H9 (cell line): ENCODE measurements around the gene SREK1IP1. TPM values are rescaled to one million over a fixed set of nuclear protein-coding genes. Genes with fewer than 3 reads are reported as not detected.
A peak's percentile ranks its signal among the peaks of the same experiment; 100 is the strongest.

Experiments used
- DNase-seq: peaks from one replicate; pipeline ENCODE4 v3.0.0-alpha.2; 2017
- H2AFZ ChIP-seq: one replicate; pipeline ENCODE4 v1.6.1; 2013; ENCODE audit warnings: mild to moderate bottlenecking, low read length, control low read depth, moderate library complexity
- H2AK5ac ChIP-seq: 2 replicates; pipeline ENCODE4 v1.6.1; 2013; ENCODE audit warnings: low read length, control low read depth, mixed read lengths; ENCODE audit not compliant: insufficient read length
- H2BK120ac ChIP-seq: one replicate; pipeline ENCODE4 v1.6.1; 2013; ENCODE audit warnings: low read depth, mild to moderate bottlenecking, low read length, control low read depth, inconsistent platforms; ENCODE audit not compliant: poor library complexity, severe bottlenecking
- H2BK12ac ChIP-seq: 2 replicates; pipeline ENCODE4 v1.6.1; 2013; ENCODE audit warnings: low read length, control low read depth, mixed read lengths, low read depth; ENCODE audit not compliant: insufficient read length
- H2BK15ac ChIP-seq: 2 replicates; pipeline ENCODE4 v1.6.1; 2013; ENCODE audit warnings: low read depth, low read length, control low read depth
- H2BK20ac ChIP-seq: one replicate; pipeline ENCODE4 v1.6.1; 2013; ENCODE audit warnings: low read depth, mild to moderate bottlenecking, low read length, control low read depth, inconsistent platforms; ENCODE audit not compliant: poor library complexity, severe bottlenecking
- H2BK5ac ChIP-seq: 2 replicates; pipeline ENCODE4 v1.6.1; 2013; ENCODE audit warnings: low read length, control low read depth, mixed read lengths; ENCODE audit not compliant: insufficient read length
- H3K14ac ChIP-seq: 2 replicates; pipeline ENCODE4 v1.6.1; 2013; ENCODE audit warnings: low read length, control low read depth; ENCODE audit not compliant: insufficient read depth
- H3K18ac ChIP-seq: 2 replicates; pipeline ENCODE4 v1.6.1; 2013; ENCODE audit warnings: low read depth, mild to moderate bottlenecking, mixed read lengths, low read length, control low read depth; ENCODE audit not compliant: insufficient read length
- H3K23ac ChIP-seq: 2 replicates; pipeline ENCODE4 v1.6.1; 2013; ENCODE audit warnings: low read length, control low read depth, mixed read lengths, low read depth; ENCODE audit not compliant: insufficient read length
- H3K23me2 ChIP-seq: 2 replicates; pipeline ENCODE4 v1.6.1; 2013; ENCODE audit warnings: low read depth, mild to moderate bottlenecking, mixed read lengths, low read length, control low read depth; ENCODE audit not compliant: insufficient read length, poor library complexity, severe bottlenecking
- H3K27ac ChIP-seq: 2 replicates; pipeline ENCODE4 v1.5.1; 2013; ENCODE audit warnings: low read length, control low read depth, mixed read lengths, low read depth; ENCODE audit not compliant: insufficient read length
- H3K27me3 ChIP-seq: 2 replicates; pipeline ENCODE4 v1.6.1; 2013; ENCODE audit warnings: low read length, control low read depth, inconsistent platforms; ENCODE audit not compliant: insufficient read depth
- H3K4ac ChIP-seq: 2 replicates; pipeline ENCODE4 v1.6.1; 2013; ENCODE audit warnings: low read depth, mild to moderate bottlenecking, control low read depth, inconsistent platforms, low read length, moderate library complexity
- H3K4me1 ChIP-seq: 2 replicates; pipeline ENCODE4 v1.6.1; 2013; ENCODE audit warnings: low read length, control low read depth, inconsistent platforms; ENCODE audit not compliant: insufficient read depth
- H3K4me2 ChIP-seq: 2 replicates; pipeline ENCODE4 v1.6.1; 2013; ENCODE audit warnings: low read length, control low read depth, mixed read lengths; ENCODE audit not compliant: insufficient read length, insufficient read depth
- H3K56ac ChIP-seq: 2 replicates; pipeline ENCODE4 v1.6.1; 2013; ENCODE audit warnings: low read depth, mild to moderate bottlenecking, mixed read lengths, low read length, control low read depth; ENCODE audit not compliant: insufficient read length
- H3K79me1 ChIP-seq: 2 replicates; pipeline ENCODE4 v1.6.1; 2013; ENCODE audit warnings: low read depth, mild to moderate bottlenecking, moderate library complexity, low read length, control low read depth, inconsistent platforms; ENCODE audit not compliant: insufficient read depth, poor library complexity, severe bottlenecking
- H3K79me2 ChIP-seq: 2 replicates; pipeline ENCODE4 v1.6.1; 2013; ENCODE audit warnings: low read length, control low read depth, inconsistent platforms; ENCODE audit not compliant: insufficient read depth
- H3K9ac ChIP-seq: 2 replicates; pipeline ENCODE4 v1.6.1; 2013; ENCODE audit warnings: low read length, control low read depth, mixed read lengths; ENCODE audit not compliant: insufficient read length; ENCODE audit errors: extremely low read depth
- H3K9me3 ChIP-seq: one replicate; pipeline ENCODE4 v1.6.1; 2013; ENCODE audit warnings: low read depth, low read length, inconsistent platforms; ENCODE audit not compliant: control insufficient read depth
- H3T11ph ChIP-seq: one replicate; pipeline ENCODE4 v1.6.1; 2013; ENCODE audit warnings: mild to moderate bottlenecking, low read length, control low read depth, inconsistent platforms
- H4K20me1 ChIP-seq: one replicate; pipeline ENCODE4 v1.6.1; 2013; ENCODE audit not compliant: control insufficient read depth, insufficient read length, insufficient read depth
- H4K5ac ChIP-seq: 2 replicates; pipeline ENCODE4 v1.6.1; 2013; ENCODE audit warnings: low read depth, mild to moderate bottlenecking, mixed read lengths, low read length, control low read depth; ENCODE audit not compliant: insufficient read length
- H4K8ac ChIP-seq: replicated peaks from 2 replicates; pipeline ENCODE4 v1.6.1; 2013; ENCODE audit warnings: low read length, control low read depth, mixed read lengths, low read depth; ENCODE audit not compliant: insufficient read length
- H4K91ac ChIP-seq: 2 replicates; pipeline ENCODE4 v1.6.1; 2013; ENCODE audit warnings: low read depth, mild to moderate bottlenecking, moderate library complexity, mixed read lengths, low read length, control low read depth; ENCODE audit not compliant: insufficient read length
- H3K27ac Mint-ChIP-seq, 3 experiments: 2 replicates in 2 of 3; 3 replicates in 1 of 3; pipeline ENCODE4 v1.8.0; 2020 to 2021; ENCODE audit warnings: mixed read lengths in 3 of 3, mild to moderate bottlenecking in 1 of 3, moderate library complexity in 1 of 3
- H3K27me3 Mint-ChIP-seq: 2 replicates; pipeline ENCODE4 v1.8.0; 2021; ENCODE audit warnings: low read depth, mild to moderate bottlenecking, moderate library complexity, mixed read lengths
- H3K36me3 Mint-ChIP-seq, 3 experiments: 2 replicates in 2 of 3; 3 replicates in 1 of 3; pipeline ENCODE4 v1.8.0; 2020 to 2021; ENCODE audit warnings: low read depth in 3 of 3, mixed read lengths in 3 of 3; ENCODE audit not compliant: insufficient read depth in 1 of 3
- H3K4me1 Mint-ChIP-seq, 2 experiments: 2 replicates each; pipeline ENCODE4 v1.8.0; 2020; ENCODE audit warnings: mixed read lengths in 2 of 2
- H3K4me3 Mint-ChIP-seq, 2 experiments: 2 replicates in 1 of 2; 3 replicates in 1 of 2; pipeline ENCODE4 v1.8.0; 2020 to 2021; ENCODE audit warnings: mild to moderate bottlenecking in 2 of 2, mixed read lengths in 2 of 2, moderate library complexity in 1 of 2
- H3K9me3 Mint-ChIP-seq, 2 experiments: 2 replicates in 1 of 2; 3 replicates in 1 of 2; pipeline ENCODE4 v1.8.0; 2020; ENCODE audit warnings: mild to moderate bottlenecking in 2 of 2, mixed read lengths in 2 of 2, moderate library complexity in 1 of 2
- WGBS: extraction: QIAGEN DNeasy Blood & Tissue Kit; methylation state at CpG from one replicate; pipeline ENCODE4 v1.1.7; 2013; ENCODE audit warnings: missing lambda C conversion rate, low lambda C conversion rate, mixed read lengths; ENCODE audit not compliant: insufficient read length; ENCODE audit errors: extremely low coverage; 5-methylcytosine and 5-hydroxymethylcytosine counted together
- total RNA-seq: library from RNA; stranded (reverse); gene quantifications from 2 replicates; pipeline ENCODE4 v1.2.1, GENCODE V29; 2021
- TF ChIP-seq, protein P1 (sequence below): fragments of 200-600 bp; sonication (generic); conservative IDR thresholded peaks from 3 replicates; pipeline ENCODE4 v1.8.0; 2021; ENCODE audit warnings: antibody characterized with exemption, mild to moderate bottlenecking

The SREK1IP1 gene
- total RNA-seq, 1 experiment from 2014 or later, result 28.6 TPM

DNA sequence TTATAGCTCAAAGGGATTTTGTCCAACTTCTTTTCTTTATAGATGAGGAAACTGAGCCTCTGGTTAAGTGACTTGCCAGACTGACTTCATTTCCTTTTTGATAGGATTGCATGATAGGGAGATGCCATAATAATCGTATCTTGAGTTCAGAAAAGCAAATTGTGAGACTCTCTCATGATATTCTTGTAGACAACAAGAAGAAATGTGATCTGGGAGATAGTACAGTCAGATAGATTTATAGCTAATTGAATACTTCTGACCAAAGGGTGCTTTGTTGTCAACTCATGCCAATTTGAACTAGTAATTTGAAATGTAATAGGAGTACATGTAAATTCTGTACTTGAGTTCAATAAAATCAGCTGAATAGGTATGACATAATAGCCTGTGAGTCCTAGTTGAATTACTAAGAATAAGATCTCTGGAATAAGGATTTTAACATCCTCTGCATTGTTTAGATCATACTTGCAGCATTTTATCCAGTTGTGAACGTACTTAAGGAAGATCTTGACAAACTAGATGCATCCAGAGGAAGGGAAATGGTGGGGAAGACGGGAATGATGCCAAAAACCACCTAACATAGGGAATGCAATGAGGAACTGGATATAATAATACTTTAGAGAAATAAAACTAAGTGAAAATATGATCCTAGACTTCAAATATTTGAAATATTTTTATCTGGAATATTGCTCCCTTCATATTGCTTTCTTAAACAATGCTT lies 25.7 kb upstream of the SREK1IP1 start:
- Histone ChIP-seq H3K4me1 (no peaks in the 10 kb centered on the region), H4K8ac (no peak overlapping the region), H4K20me1 (no peaks in the 10 kb centered on the region), H3K4me2 (no peak overlapping the region), H3K23ac (no peak overlapping the region), H2BK5ac (no peak overlapping the region), H2BK12ac (no peak overlapping the region), H3K79me2 (no peaks in the 10 kb centered on the region), H2AFZ (no peak overlapping the region), H3K27me3 (no peaks in the 10 kb centered on the region), H4K5ac (no peak overlapping the region), H3K18ac (no peak overlapping the region), H2BK15ac (no peak overlapping the region), H2BK120ac (no peak overlapping the region), H3K14ac (no peak overlapping the region), H3K56ac (no peak overlapping the region), H4K91ac (no peak overlapping the region), H3K27ac (no peak overlapping the region), H2BK20ac (no peak overlapping the region), H2AK5ac (no peak overlapping the region), H3K4ac (no peak overlapping the region), H3K23me2 (no peaks in the 10 kb centered on the region), H3K9ac (no peak overlapping the region), H3K79me1 (no peaks in the 10 kb centered on the region), H3T11ph (no peak overlapping the region), H3K9me3 (no peaks in the 10 kb centered on the region)
- Mint-ChIP-seq H3K9me3 (peaks cover 0 to 3% of the 10 kb centered on the region in 2 experiments; a peak in 2 of 5 replicates), H3K27me3 (no peaks in the 10 kb centered on the region), H3K4me1 (peaks cover 3 to 6% of the 10 kb centered on the region in 2 experiments; a peak in 1 of 4 replicates), H3K4me3 (no peak overlapping the region), H3K27ac (peak overlapping the region in 1 of 3 experiments; percentile 64; a peak in 1 of 7 replicates), H3K36me3 (peaks cover 8 to 16% (median 10%) of the 10 kb centered on the region in 3 experiments; a peak in 5 of 7 replicates)
- TF ChIP-seq, protein P1, sequence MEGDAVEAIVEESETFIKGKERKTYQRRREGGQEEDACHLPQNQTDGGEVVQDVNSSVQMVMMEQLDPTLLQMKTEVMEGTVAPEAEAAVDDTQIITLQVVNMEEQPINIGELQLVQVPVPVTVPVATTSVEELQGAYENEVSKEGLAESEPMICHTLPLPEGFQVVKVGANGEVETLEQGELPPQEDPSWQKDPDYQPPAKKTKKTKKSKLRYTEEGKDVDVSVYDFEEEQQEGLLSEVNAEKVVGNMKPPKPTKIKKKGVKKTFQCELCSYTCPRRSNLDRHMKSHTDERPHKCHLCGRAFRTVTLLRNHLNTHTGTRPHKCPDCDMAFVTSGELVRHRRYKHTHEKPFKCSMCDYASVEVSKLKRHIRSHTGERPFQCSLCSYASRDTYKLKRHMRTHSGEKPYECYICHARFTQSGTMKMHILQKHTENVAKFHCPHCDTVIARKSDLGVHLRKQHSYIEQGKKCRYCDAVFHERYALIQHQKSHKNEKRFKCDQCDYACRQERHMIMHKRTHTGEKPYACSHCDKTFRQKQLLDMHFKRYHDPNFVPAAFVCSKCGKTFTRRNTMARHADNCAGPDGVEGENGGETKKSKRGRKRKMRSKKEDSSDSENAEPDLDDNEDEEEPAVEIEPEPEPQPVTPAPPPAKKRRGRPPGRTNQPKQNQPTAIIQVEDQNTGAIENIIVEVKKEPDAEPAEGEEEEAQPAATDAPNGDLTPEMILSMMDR, result no peak
- WGBS, result no CpG with 5 or more reads among the region's 3 CpGs
- DNase-seq, result no peak
